Adrenal gland (tissue), 12 donors: Measurements from ENCODE around the gene GTF3C5. TPM values are rescaled to one million over a fixed set of nuclear protein-coding genes. Genes with fewer than 3 reads are reported as not detected.

Source experiments
- DNase-seq, 7 donors: peaks; one replicate each; pipeline ENCODE4 v3.0.0-alpha.2; 2019 to 2020
- H3K27ac ChIP-seq, 5 donors: fragments of 200-600 bp; sonication (generic) in 4 of 5; 1 replicate in 3 of 5; 2 replicates in 2 of 5; pipeline versions ENCODE4 v1.5.1 to v1.8.0; 2016 to 2020; ENCODE audit warnings: mild to moderate bottlenecking in 1 of 5
- H3K27me3 ChIP-seq: fragments of 200-600 bp; 2 replicates; pipeline ENCODE4 v1.8.0; 2021
- H3K36me3 ChIP-seq, 2 donors: fragments of 200-600 bp; replicated peaks in 1 of 2; 1 replicate in 1 of 2; 2 replicates in 1 of 2; pipeline versions ENCODE4 v1.5.1 to v1.8.0; 2018 to 2022
- H3K4me1 ChIP-seq, 2 donors: fragments of 200-600 bp; replicated peaks in 1 of 2; 1 replicate in 1 of 2; 2 replicates in 1 of 2; pipeline versions ENCODE4 v1.5.1 to v1.8.0; 2018 to 2021
- H3K4me3 ChIP-seq, 4 donors: fragments of 200-600 bp; sonication (generic) in 3 of 4; one replicate each; pipeline ENCODE4 v1.5.1; 2016 to 2018
- H3K9me3 ChIP-seq, 3 donors: fragments of 200-600 bp; sonication (generic) in 1 of 3; replicated peaks in 1 of 3; 1 replicate in 2 of 3; 2 replicates in 1 of 3; pipeline versions ENCODE4 v1.5.1 to v1.8.0; 2016 to 2021
- POLR2A ChIP-seq, 2 donors: fragments of 450-650 bp; IDR thresholded peaks; one replicate each; pipeline ENCODE4 v1.6.1; 2017; ENCODE audit warnings: antibody characterized with exemption in 2 of 2, mild to moderate bottlenecking in 2 of 2, moderate library complexity in 1 of 2
- WGBS, 4 donors: extraction: QIAGEN DNeasy Blood & Tissue Kit in 2 of 4; methylation state at CpG; one replicate each; pipeline versions ENCODE4 v1.1.5 to v1.1.7; 2013 to 2017; 5-methylcytosine and 5-hydroxymethylcytosine counted together
- intact Hi-C, 2 donors: fragments of 100-400 bp; cut with DNase I; formaldehyde crosslinking; loops; one replicate each; pipeline versions ENCODE4 v1.14.1 to v1.15.0; 2022 to 2023
- microRNA-seq, 3 donors: library from miRNA; unstranded; fragments of <30 nt; microRNA quantifications; one replicate each; pipeline ENCODE4, GENCODE V29; 2017 to 2020
- polyA plus RNA-seq, 3 donors: library from polyadenylated mRNA; stranded (reverse); fragments of 200-250 nt in 2 of 3; fragments of 350-450 nt in 1 of 3; fragmentation: Illumina TruSeq in 1 of 3; extraction: RNeasy Lipid Tissue Mini Kit (QIAGEN cat#74804) in 1 of 3; gene quantifications; one replicate each; pipeline ENCODE4 v1.2.3, GENCODE V29; 2013 to 2014
- small RNA-seq, 2 donors: library from RNA; depleted of rRNA; stranded (forward); fragments of <200 nt; gene quantifications; one replicate each; pipeline ENCODE3, GENCODE V24; 2016
- total RNA-seq, 9 donors: library from RNA; depleted of rRNA in 4 of 9; stranded (reverse); fragments of >200 nt in 4 of 9; fragments of 120-200 nt in 1 of 9; fragmentation: NEBNext Ultra II Directional in 1 of 9; extraction: Animal tissue kit (Norgen Biotek cat#: 25700) in 1 of 9; gene quantifications; one replicate each; pipeline versions ENCODE4 v1.1.0 to v1.2.4, GENCODE V29; 2013 to 2023
- TF ChIP-seq, protein P1 (sequence below), 6 experiments: fragments of 450-650 bp in 4 of 6; fragments of 200-600 bp in 2 of 6; sonication (generic) in 1 of 6; IDR thresholded peaks; 1 replicate in 5 of 6; 2 replicates in 1 of 6; pipeline versions ENCODE4 v1.5.1 to v1.8.0; 2016 to 2021; ENCODE audit warnings: antibody characterized with exemption in 6 of 6, mild to moderate bottlenecking in 2 of 6, moderate library complexity in 1 of 6
- donor health status: healthy with polysubstance abuse.
- donor health status: Bipolar disorder and iron deficiency.
- donor health status: DM: yes; HTN: yes; CAD: no.
- donor health status: DM: no; HTN: no; CAD: no.
- donor health status: DM: no; HTN: no; CAD: no.
- donor health status: DM: yes; HTN: yes; CAD: no.

Gene GTF3C5
- total and polyA plus RNA-seq, 12 donors = 43.9 to 139 (median 61.5) TPM

DNA sequence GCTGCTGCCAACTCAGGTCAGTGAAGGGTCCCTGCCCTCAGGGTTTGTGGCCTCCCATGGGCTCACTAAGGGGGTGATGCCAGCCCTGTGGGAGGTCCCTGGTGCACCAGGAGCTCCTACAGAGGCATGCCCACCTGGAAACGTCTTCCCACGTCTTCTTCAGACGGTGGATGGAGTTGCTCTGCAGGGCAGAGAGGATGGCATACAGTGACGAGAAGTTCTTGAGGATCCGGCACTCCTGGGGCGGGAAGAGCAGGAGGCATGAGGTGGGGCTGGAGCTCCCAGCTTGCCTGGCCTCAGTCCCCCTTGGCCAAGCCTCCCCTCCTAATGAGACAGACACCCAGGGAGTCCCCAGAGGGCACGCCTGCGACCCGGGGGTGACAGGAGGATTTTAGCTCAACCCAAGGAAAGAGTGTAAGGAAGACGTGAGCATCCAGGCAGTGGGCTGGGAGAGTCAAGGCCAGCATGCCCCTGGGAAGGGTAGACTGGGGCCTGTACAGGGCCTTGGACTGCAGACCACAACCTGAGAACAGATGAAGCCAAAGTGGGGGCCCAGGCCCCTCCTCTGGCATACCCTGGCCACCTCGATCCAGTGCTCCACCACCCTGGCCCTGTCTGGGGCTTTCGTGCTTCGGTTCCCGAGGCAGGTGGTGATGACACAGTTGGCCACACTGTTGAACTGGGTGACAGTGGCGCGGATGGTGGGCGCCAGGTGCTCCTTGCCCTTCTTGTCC is 75.9 kb downstream of the GTF3C5 start:
- Histone ChIP-seq H3K27me3 (no peaks in the 10 kb centered on the region), H3K27ac (no peak overlapping the region), H3K36me3 (peaks cover 0 to 95% of the 10 kb centered on the region in 2 donors), H3K4me3 (no peak overlapping the region), H3K9me3 (no peaks in the 10 kb centered on the region), H3K4me1 (peaks cover 0 to 5% of the 10 kb centered on the region in 2 donors)
- DNase-seq = peak in 5 of 7 donors; percentile 9 to 20 (median 16)
- WGBS, 4 donors = 91 to 94% (median 92%) methylated on average over 15 to 17 of the region's 17 CpGs
- intact Hi-C loops = no loop called here
- TF ChIP-seq POLR2A (IDR thresholded peaks at IDR 0.05) = no peak
- TF ChIP-seq, protein P1, sequence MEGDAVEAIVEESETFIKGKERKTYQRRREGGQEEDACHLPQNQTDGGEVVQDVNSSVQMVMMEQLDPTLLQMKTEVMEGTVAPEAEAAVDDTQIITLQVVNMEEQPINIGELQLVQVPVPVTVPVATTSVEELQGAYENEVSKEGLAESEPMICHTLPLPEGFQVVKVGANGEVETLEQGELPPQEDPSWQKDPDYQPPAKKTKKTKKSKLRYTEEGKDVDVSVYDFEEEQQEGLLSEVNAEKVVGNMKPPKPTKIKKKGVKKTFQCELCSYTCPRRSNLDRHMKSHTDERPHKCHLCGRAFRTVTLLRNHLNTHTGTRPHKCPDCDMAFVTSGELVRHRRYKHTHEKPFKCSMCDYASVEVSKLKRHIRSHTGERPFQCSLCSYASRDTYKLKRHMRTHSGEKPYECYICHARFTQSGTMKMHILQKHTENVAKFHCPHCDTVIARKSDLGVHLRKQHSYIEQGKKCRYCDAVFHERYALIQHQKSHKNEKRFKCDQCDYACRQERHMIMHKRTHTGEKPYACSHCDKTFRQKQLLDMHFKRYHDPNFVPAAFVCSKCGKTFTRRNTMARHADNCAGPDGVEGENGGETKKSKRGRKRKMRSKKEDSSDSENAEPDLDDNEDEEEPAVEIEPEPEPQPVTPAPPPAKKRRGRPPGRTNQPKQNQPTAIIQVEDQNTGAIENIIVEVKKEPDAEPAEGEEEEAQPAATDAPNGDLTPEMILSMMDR (IDR thresholded peaks at IDR 0.05) = no peak

DNA sequence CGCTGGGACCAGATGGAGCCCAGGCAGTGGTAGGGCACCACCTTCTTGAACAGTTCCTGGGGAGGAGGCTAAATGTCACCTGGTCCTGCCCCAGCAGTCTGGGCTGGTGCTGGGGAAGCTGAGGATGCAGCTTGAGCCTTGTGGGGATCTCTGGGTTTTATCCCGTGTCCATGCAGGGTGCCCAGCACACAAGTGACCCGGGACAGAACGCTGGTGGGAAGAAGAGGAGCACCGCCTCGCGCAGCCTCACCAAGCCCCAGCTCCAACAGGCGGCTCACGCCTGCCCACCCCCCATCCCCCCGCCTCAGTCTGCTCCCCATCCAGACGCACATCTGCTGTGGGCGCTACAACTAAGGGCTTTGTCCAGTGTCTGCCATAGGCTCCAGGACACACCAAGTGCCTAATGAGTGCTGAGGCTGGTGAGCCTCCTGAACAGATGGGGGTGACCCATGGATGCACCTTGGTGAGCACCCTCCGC is 76.5 kb downstream of the GTF3C5 start:
- H3K27me3 ChIP-seq = no peaks in the 10 kb centered on the region
- H3K36me3 ChIP-seq = peaks cover 0 to 93% of the 10 kb centered on the region in 2 donors
- peak in 4 of 7 donors; percentile 6 to 18 (median 11) for DNase-seq
- peaks cover 0 to 10% of the 10 kb centered on the region in 2 donors for H3K4me1 ChIP-seq
- intact Hi-C loops = no loop called here
- no peaks in the 10 kb centered on the region for H3K9me3 ChIP-seq
- H3K27ac ChIP-seq = no peak overlapping the region
- no peak for TF ChIP-seq POLR2A (IDR thresholded peaks at IDR 0.05)
- TF ChIP-seq, protein P1 (IDR thresholded peaks at IDR 0.05) = no peak
- 92 to 95% (median 94%) methylated on average over 6 to 13 of the region's 13 CpGs for WGBS, 4 donors
- no peak overlapping the region for H3K4me3 ChIP-seq

Small RNA genes lying within 50 kb of the gene (microRNA-seq; reads per million reads assigned to microRNA genes)
- gene MIR6877 = 4.5 to 9.7 (median 5.0) reads per million in 3 donors

Small RNA genes lying within 50 kb of the gene (small RNA-seq; reads per million reads assigned to genes)
- gene MIR6877 = 0 to 0.08 reads per million in 2 donors

Other genes starting within 250 kb of the GTF3C5 start
- 1 to 10 TPM in 7 of 9 donors, under 1 TPM in 2; 0.69 to 6.0 (median 1.7) TPM for gene AK8, start 152.7 kb upstream of the GTF3C5 start, total RNA-seq
- gene AK8, start 152.7 kb upstream of the GTF3C5 start, polyA plus RNA-seq = 1 to 10 TPM; 1.3 to 2.0 (median 1.4) TPM
- gene SPACA9, start 152.1 kb upstream of the GTF3C5 start, total RNA-seq = 10 to 100 TPM in 4 of 9 donors, 1 to 10 TPM in 5; 3.9 to 13.5 (median 7.4) TPM
- gene SPACA9, start 152.1 kb upstream of the GTF3C5 start, polyA plus RNA-seq = 10 to 100 TPM in 2 of 3 donors, 1 to 10 TPM in 1; 9.1 to 16.6 (median 14.2) TPM
- gene TSC1, start 86.4 kb upstream of the GTF3C5 start, total RNA-seq = 10 to 100 TPM; 38.5 to 87.7 (median 54.0) TPM
- 10 to 100 TPM; 29.4 to 37.6 (median 30.6) TPM for gene TSC1, start 86.4 kb upstream of the GTF3C5 start, polyA plus RNA-seq
- gene GFI1B, start 52.3 kb upstream of the GTF3C5 start, total RNA-seq = under 1 TPM in 3 of 9 donors, not detected in 6; 0.14 to 0.78 (median 0.46) TPM
- under 1 TPM in 1 of 3 donors, not detected in 2; 0.03 TPM for gene GFI1B, start 52.3 kb upstream of the GTF3C5 start, polyA plus RNA-seq
- gene CEL, start 31.0 kb downstream of the GTF3C5 start, total RNA-seq = 1 to 10 TPM in 6 of 9 donors, under 1 TPM in 2, not detected in 1; 0.28 to 6.1 (median 1.9) TPM
- 1 to 10 TPM in 2 of 3 donors, under 1 TPM in 1; 0.27 to 2.7 (median 2.4) TPM for gene CEL, start 31.0 kb downstream of the GTF3C5 start, polyA plus RNA-seq
- 100 to 1,000 TPM in 1 of 9 donors, 10 to 100 TPM in 8; 35.0 to 104 (median 56.2) TPM for gene RALGDS, start 90.2 kb downstream of the GTF3C5 start, total RNA-seq
- gene RALGDS, start 90.2 kb downstream of the GTF3C5 start, polyA plus RNA-seq = 100 to 1,000 TPM in 1 of 3 donors, 10 to 100 TPM in 2; 21.3 to 170 (median 97.8) TPM
- 10 to 100 TPM in 8 of 9 donors, 1 to 10 TPM in 1; 3.5 to 67.5 (median 39.4) TPM for gene GBGT1, start 132.9 kb downstream of the GTF3C5 start, total RNA-seq
- 10 to 100 TPM in 2 of 3 donors, 1 to 10 TPM in 1; 6.7 to 29.0 (median 18.9) TPM for gene GBGT1, start 132.9 kb downstream of the GTF3C5 start, polyA plus RNA-seq
- gene OBP2B, start 178.3 kb downstream of the GTF3C5 start, total RNA-seq = under 1 TPM in 2 of 9 donors, not detected in 7; 0.11 to 0.32 TPM
- gene OBP2B, start 178.3 kb downstream of the GTF3C5 start, polyA plus RNA-seq = not detected
- 10 to 100 TPM in 7 of 9 donors, 1 to 10 TPM in 2; 2.9 to 43.1 (median 18.7) TPM for gene ABO, start 244.2 kb downstream of the GTF3C5 start, total RNA-seq
- gene ABO, start 244.2 kb downstream of the GTF3C5 start, polyA plus RNA-seq = 10 to 100 TPM in 2 of 3 donors, 1 to 10 TPM in 1; 9.9 to 20.8 (median 18.5) TPM